Upper lobe of right lung (tissue), 1 donor: ENCODE measurements around the gene CASP9. TPM values are rescaled to one million over a fixed set of nuclear protein-coding genes. Genes with fewer than 3 reads are reported as not detected.
"Not testable (repeated sequence)": the region's sequence is repeated elsewhere in the genome, so short reads cannot be mapped to it uniquely, and the experiment has no call there.

Experiments used
- ATAC-seq: fragments of 200-7000 bp; cut with Tn5 transposase; one replicate; pipeline ENCODE4 v1.9.1; 2020; ENCODE audit warnings: mild to moderate bottlenecking, moderate library complexity
- DNase-seq: peaks from one replicate; pipeline ENCODE4 v3.0.0-alpha.2; 2020
- H3K27ac ChIP-seq: fragments of 200-600 bp; one replicate; pipeline ENCODE4 v1.8.0; 2022
- H3K27me3 ChIP-seq: fragments of 200-600 bp; one replicate; pipeline ENCODE4 v1.8.0; 2022; ENCODE audit warnings: mild to moderate bottlenecking
- H3K36me3 ChIP-seq: fragments of 200-600 bp; one replicate; pipeline ENCODE4 v1.8.0; 2022
- H3K4me1 ChIP-seq: fragments of 200-600 bp; one replicate; pipeline ENCODE4 v1.8.0; 2022
- H3K4me3 ChIP-seq: fragments of 200-600 bp; one replicate; pipeline ENCODE4 v1.8.0; 2022; ENCODE audit warnings: mild to moderate bottlenecking
- H3K9me3 ChIP-seq: fragments of 200-600 bp; one replicate; pipeline ENCODE4 v1.8.0; 2022
- CTCF ChIP-seq: fragments of 200-600 bp; IDR thresholded peaks from one replicate; pipeline ENCODE4 v1.8.0; 2022; ENCODE audit warnings: antibody characterized with exemption
- intact Hi-C: fragments of 100-400 bp; cut with DNase I; formaldehyde crosslinking; loops from one replicate; pipeline ENCODE4 v1.11.0; 2022
- total RNA-seq: library from RNA; stranded (reverse); fragmentation: NEBNext Ultra II Directional; extraction: Animal tissue kit (Norgen Biotek cat#: 25700); gene quantifications from one replicate; pipeline ENCODE4 v1.2.1, GENCODE V29; 2021
- donor health status: DM: no; HTN: yes; CAD: no; lungs with severe emphysema.

The CASP9 gene
- total RNA-seq, 1 donor from 2014 or later = 11.7 TPM

- H3K9me3 ChIP-seq = no peaks in the 10 kb centered on the region
- DNase-seq = no peak
- intact Hi-C loops = no loop called here
- no peak for ATAC-seq
- H3K4me3 ChIP-seq = no peak overlapping the region
- H3K27me3 ChIP-seq = no peaks in the 10 kb centered on the region
- H3K36me3 ChIP-seq = peaks cover 17% of the 10 kb centered on the region
- H3K27ac ChIP-seq = no peak overlapping the region
- peaks cover 12% of the 10 kb centered on the region for H3K4me1 ChIP-seq
- no peak for TF ChIP-seq CTCF
These were observed 4.4 kb downstream of the CASP9 start for GRCh38 chr1:15519625-15520024.

GRCh38 chr1:15515022-15515663, 8.9 kb downstream of the CASP9 start:
- no peak for DNase-seq
- Histone ChIP-seq H3K36me3 (peaks cover 25% of the 10 kb centered on the region), H3K27me3 (no peaks in the 10 kb centered on the region), H3K4me3 (no peak overlapping the region), H3K9me3 (no peaks in the 10 kb centered on the region), H3K27ac (no peak overlapping the region), H3K4me1 (peaks cover 4% of the 10 kb centered on the region)
- intact Hi-C loops = no loop called here
- TF ChIP-seq CTCF = no peak
- ATAC-seq = no peak

- ATAC-seq, H3K27me3 ChIP-seq, H3K27ac ChIP-seq, H3K9me3 ChIP-seq, intact Hi-C loops, H3K4me3 ChIP-seq, DNase-seq, H3K4me1 ChIP-seq: not testable (repeated sequence)
- H3K36me3 ChIP-seq = peaks cover 25% of the 10 kb centered on the region
These were observed 9.5 kb downstream of the CASP9 start for GRCh38 chr1:15514557-15514956.

- Histone ChIP-seq H3K27ac (no peak overlapping the region), H3K36me3 (peaks cover 25% of the 10 kb centered on the region), H3K27me3 (no peaks in the 10 kb centered on the region), H3K4me1 (peaks cover 4% of the 10 kb centered on the region), H3K9me3 (no peaks in the 10 kb centered on the region), H3K4me3 (no peak overlapping the region)
- ATAC-seq (no peak), DNase-seq (no peak)
- TF ChIP-seq CTCF = no peak
- intact Hi-C loops = no loop called here
These were observed 10.1 kb downstream of the CASP9 start for GRCh38 chr1:15513919-15514318.

GRCh38 chr1:15513192-15513591, 10.8 kb downstream of the CASP9 start:
- ATAC-seq = no peak
- H3K4me1 ChIP-seq = peaks cover 4% of the 10 kb centered on the region

More at GRCh38 chr1:15513192-15513591, 10.8 kb downstream of the CASP9 start:
- Histone ChIP-seq H3K27ac (no peak overlapping the region), H3K4me3 (no peak overlapping the region), H3K27me3 (no peaks in the 10 kb centered on the region), H3K9me3 (no peaks in the 10 kb centered on the region), H3K36me3 (peaks cover 25% of the 10 kb centered on the region)
- no peak for DNase-seq
- TF ChIP-seq CTCF = no peak
- intact Hi-C loops = no loop called here
